ES-I3 (cell line): ENCODE data around the gene GPR183.

Experiments
- H3K36me3 ChIP-seq: 2 replicates; pipeline ENCODE4 v1.6.1; 2013; ENCODE audit warnings: mild to moderate bottlenecking, low read length, control low read depth, moderate library complexity; ENCODE audit not compliant: insufficient read depth
- H3K4me1 ChIP-seq: 2 replicates; pipeline ENCODE4 v1.6.1; 2013; ENCODE audit warnings: mild to moderate bottlenecking, control low read depth, low read length; ENCODE audit not compliant: insufficient read depth
- H3K9ac ChIP-seq: 2 replicates; pipeline ENCODE4 v1.6.1; 2013; ENCODE audit warnings: low read depth, mild to moderate bottlenecking, low read length, moderate library complexity
- H3K9me3 ChIP-seq: 2 replicates; pipeline ENCODE4 v1.6.1; 2013; ENCODE audit warnings: mild to moderate bottlenecking, low read length, moderate library complexity; ENCODE audit not compliant: control insufficient read depth, insufficient read depth

Gene GPR183

GRCh38 chr13:99307247-99307646 is at the start of gene GPR183:
Gene GPR183 (minus strand): TSS chr13:99307399. CDS start chr13:99296145, 11,254 bp downstream.
- Histone ChIP-seq H3K9me3 (no peaks in the 10 kb centered on the region), H3K4me1 (no peaks in the 10 kb centered on the region; the same call in 1 of the 2 replicates), H3K36me3 (no peaks in the 10 kb centered on the region), H3K9ac (no peak within 1 kb of the TSS)

DNA sequence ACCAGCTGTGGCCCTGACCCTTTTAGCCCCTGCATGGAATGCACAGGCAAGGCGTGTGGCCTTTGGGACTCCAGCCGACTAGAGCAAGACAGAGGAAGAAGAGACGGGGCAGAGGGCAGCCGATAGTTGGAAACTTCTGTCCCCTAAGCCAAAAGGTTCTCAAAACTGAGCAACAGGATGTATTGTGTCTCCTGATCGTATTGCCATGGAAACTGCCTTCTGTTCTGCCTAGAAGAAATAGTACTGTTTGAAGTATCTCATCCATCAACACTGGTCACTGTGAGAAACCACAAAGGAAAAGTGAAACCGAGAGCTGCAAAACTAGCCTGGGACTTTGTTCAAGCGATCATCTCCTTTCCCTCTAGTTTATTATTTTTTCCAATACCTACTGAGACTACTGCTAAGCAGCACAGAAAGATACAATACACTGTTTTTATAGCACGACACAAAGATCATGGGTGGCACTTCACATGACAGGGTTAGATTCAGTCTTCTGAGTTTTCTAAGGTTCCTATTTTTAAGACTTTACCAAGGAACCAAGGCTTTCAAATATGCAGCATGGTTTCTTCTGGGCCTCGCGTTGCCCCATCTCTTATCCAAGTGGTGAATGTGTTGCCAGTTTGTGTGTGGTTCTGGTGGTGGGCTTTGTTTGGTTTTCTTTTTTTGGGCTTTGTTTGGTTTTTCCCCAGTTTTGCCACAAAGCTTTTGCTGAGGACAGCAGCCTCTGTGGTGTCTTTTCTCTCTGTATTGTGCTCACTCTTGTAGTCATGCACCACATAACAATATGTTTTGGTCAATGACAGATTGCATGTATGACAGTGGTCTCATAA is 49.3 kb upstream of the GPR183 start:
- Histone ChIP-seq H3K9ac (no peak overlapping the region), H3K4me1 (no peaks in the 10 kb centered on the region), H3K9me3 (no peaks in the 10 kb centered on the region), H3K36me3 (no peaks in the 10 kb centered on the region)

- Histone ChIP-seq H3K9ac (no peak overlapping the region), H3K4me1 (no peaks in the 10 kb centered on the region), H3K9me3 (no peaks in the 10 kb centered on the region), H3K36me3 (no peaks in the 10 kb centered on the region)
Measured at GRCh38 chr13:99356012-99356261, 48.7 kb upstream of the GPR183 start.

- Histone ChIP-seq H3K9me3 (no peaks in the 10 kb centered on the region), H3K9ac (no peak overlapping the region), H3K4me1 (no peaks in the 10 kb centered on the region), H3K36me3 (no peaks in the 10 kb centered on the region)
Measured at GRCh38 chr13:99355267-99356011, 48.2 kb upstream of the GPR183 start.

DNA sequence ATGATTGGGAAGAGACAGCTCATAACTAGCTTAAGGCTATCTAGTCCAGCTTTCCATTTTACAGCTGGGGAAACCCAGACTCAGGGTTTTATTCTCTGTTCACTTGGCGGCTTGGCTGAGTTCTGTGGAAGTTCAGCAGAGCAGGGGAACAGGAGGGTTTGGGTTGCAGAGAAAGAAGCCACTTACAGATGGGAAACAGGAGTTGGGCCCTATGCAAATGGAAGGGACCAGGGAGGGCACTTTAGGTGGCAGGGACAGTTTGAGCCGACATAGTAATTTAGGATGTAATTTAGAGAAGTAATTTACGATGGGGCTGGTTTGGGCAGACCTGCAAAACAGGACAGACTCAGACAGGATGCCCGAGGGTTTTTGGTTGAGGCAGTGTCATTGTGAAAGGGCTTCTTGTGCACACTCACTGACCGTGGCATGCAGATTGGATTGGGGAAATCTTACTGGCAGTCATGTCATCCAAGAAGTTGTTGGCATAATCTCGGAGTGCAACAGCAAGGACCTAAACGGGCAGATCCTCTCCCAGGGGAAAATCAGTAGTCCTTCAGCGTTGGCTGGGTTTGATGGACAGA is 47.3 kb upstream of the GPR183 start:
- no peaks in the 10 kb centered on the region for H3K9me3 ChIP-seq
- no peaks in the 10 kb centered on the region for H3K4me1 ChIP-seq
- H3K36me3 ChIP-seq = no peaks in the 10 kb centered on the region
- no peak overlapping the region for H3K9ac ChIP-seq

DNA sequence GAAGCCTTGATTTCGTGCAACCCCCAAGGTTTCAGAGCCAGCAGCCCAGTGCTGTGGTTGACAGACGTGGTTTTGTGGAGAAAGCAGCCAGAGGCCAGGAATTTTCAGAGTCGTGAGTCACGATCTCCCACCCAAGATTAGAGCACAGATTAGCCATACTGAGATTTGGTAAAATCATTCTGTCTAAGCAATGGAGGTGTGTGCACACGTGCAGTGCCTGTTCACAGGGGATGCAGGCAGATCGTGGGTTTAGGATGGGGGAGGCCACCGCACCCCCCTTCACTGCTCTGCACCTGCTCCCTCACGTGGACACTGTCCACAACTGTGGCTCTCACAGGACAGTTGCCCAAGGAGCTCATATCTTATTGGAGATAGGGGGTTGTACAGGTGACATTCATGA is 46.6 kb upstream of the GPR183 start:
- Histone ChIP-seq H3K9ac (no peak overlapping the region), H3K4me1 (no peaks in the 10 kb centered on the region)

DNA sequence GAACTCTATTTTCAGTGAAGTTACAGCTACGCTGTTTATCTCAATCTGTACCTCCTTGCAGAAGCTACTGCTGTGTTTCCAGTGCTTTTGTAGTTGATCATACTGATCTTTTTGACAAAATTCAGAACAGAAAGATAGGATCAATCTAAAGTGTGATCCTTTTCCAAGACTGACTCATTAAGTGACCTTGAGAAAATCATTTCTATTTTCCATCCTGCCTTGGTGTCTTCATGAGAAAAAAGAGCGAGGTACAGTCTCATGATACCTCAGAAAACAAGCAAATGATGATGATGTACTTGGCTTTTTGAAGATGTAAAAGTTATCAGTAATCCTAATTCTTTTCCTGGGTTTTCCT is 46.0 kb upstream of the GPR183 start:
- Histone ChIP-seq H3K9me3 (no peaks in the 10 kb centered on the region), H3K36me3 (no peaks in the 10 kb centered on the region), H3K9ac (no peak overlapping the region), H3K4me1 (no peaks in the 10 kb centered on the region)

More for the DNA sequence above, 46.6 kb upstream of the GPR183 start:
- Histone ChIP-seq H3K9me3 (no peaks in the 10 kb centered on the region), H3K36me3 (no peaks in the 10 kb centered on the region)

GRCh38 chr13:99352351-99353245 is 45.4 kb upstream of the GPR183 start:
- H3K9ac ChIP-seq = no peak overlapping the region
- H3K9me3 ChIP-seq = no peaks in the 10 kb centered on the region
- H3K36me3 ChIP-seq = no peaks in the 10 kb centered on the region
- no peaks in the 10 kb centered on the region for H3K4me1 ChIP-seq

GRCh38 chr13:99351772-99352171 is 44.6 kb upstream of the GPR183 start:
- H3K9me3 ChIP-seq = no peaks in the 10 kb centered on the region
- H3K4me1 ChIP-seq = no peaks in the 10 kb centered on the region
- H3K36me3 ChIP-seq = no peaks in the 10 kb centered on the region; the same call in 1 of the 2 replicates
- H3K9ac ChIP-seq = no peak overlapping the region

DNA sequence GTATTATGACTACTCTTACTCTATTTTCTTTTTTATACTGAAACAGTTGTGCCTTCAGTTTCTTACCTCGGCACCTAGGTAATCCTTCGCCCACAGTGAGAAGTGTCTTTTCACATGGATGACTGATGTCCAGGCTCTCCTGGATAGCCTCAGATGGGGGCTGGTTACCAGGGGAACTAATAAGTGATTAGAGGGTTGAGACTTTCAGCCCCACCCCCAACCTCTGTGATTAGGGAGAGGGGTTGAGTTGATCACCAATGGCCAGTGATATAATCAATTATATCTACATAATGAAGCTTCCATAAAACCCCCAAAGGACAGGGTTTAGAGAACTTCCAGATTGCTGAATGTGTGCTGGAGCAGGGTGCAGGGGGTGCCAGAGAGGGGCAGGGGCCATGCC is 43.0 kb upstream of the GPR183 start:
- Histone ChIP-seq H3K4me1 (no peaks in the 10 kb centered on the region), H3K9me3 (no peaks in the 10 kb centered on the region), H3K36me3 (no peaks in the 10 kb centered on the region; the same call in 1 of the 2 replicates), H3K9ac (no peak overlapping the region)

GRCh38 chr13:99347911-99348451 is 40.8 kb upstream of the GPR183 start:
- no peak overlapping the region for H3K9ac ChIP-seq
- H3K36me3 ChIP-seq = no peaks in the 10 kb centered on the region; the same call in 1 of the 2 replicates

DNA sequence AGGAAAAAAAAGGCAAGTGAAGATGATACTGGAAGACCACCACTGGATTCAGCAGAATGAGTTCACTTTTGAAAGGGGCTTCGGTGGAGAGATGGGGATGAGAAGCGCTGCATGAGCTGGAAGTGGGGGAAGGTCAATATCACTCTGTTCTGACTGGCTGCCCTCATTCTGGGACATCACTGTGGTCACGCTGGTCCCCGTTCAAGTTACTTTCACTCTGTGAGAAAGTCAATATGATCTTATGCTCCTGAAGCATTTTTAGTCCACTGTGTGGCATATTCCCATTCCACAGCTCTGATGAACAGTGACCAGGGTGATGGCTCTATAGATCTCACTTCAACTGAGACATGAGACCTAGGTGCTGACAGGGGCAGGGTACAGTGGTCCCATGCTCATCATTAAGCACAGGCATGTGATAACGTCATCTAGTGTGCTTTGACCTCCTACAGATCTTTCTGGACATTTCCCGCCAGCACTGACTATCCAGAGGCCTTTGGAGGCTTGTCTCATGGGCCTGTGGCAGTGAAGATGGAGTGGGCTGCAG is 40.2 kb upstream of the GPR183 start:
- Histone ChIP-seq H3K9me3 (no peaks in the 10 kb centered on the region), H3K9ac (no peak overlapping the region), H3K36me3 (no peaks in the 10 kb centered on the region; the same call in 1 of the 2 replicates), H3K4me1 (no peaks in the 10 kb centered on the region)

More at GRCh38 chr13:99347911-99348451, 40.8 kb upstream of the GPR183 start:
- Histone ChIP-seq H3K9me3 (no peaks in the 10 kb centered on the region), H3K4me1 (no peaks in the 10 kb centered on the region)

- H3K9ac ChIP-seq = no peak overlapping the region
- peaks cover 6% of the 10 kb centered on the region for H3K36me3 ChIP-seq
- no peaks in the 10 kb centered on the region for H3K4me1 ChIP-seq
- no peaks in the 10 kb centered on the region for H3K9me3 ChIP-seq
Measured at GRCh38 chr13:99346335-99347042, 39.3 kb upstream of the GPR183 start.
